Muscle of leg (tissue), 11 donors: ENCODE measurements around the gene AFAP1L2. TPM values are rescaled to one million over a fixed set of nuclear protein-coding genes. Genes with fewer than 3 reads are reported as not detected.
A peak's percentile ranks its signal among the peaks of the same experiment; 100 is the strongest.

Source experiments
- DNase-seq: peaks from one replicate; pipeline ENCODE4 v3.0.0; 2013
- H3K27ac ChIP-seq: one replicate; pipeline ENCODE4 v1.5.1; 2013; ENCODE audit warnings: mild to moderate bottlenecking, low read length, control low read depth
- H3K27me3 ChIP-seq: one replicate; pipeline ENCODE4 v1.6.1; 2013; ENCODE audit warnings: low read length; ENCODE audit not compliant: control insufficient read depth, insufficient read depth
- H3K36me3 ChIP-seq: one replicate; pipeline ENCODE4 v1.6.1; 2013; ENCODE audit warnings: low read length; ENCODE audit not compliant: control insufficient read depth, insufficient read depth
- H3K4me1 ChIP-seq: one replicate; pipeline ENCODE4 v1.6.1; 2013; ENCODE audit warnings: low read length; ENCODE audit not compliant: control insufficient read depth, insufficient read depth
- H3K4me3 ChIP-seq: one replicate; pipeline ENCODE4 v1.5.1; 2013; ENCODE audit warnings: low read length, control low read depth
- H3K9me3 ChIP-seq: replicated peaks from 2 replicates; pipeline ENCODE4 v1.6.1; 2013; ENCODE audit warnings: low read depth, low read length; ENCODE audit not compliant: control insufficient read depth
- WGBS: methylation state at CpG from one replicate; pipeline ENCODE4 v1.1.5; 2013; ENCODE audit warnings: missing lambda C conversion rate; ENCODE audit not compliant: insufficient coverage; 5-methylcytosine and 5-hydroxymethylcytosine counted together
- polyA plus RNA-seq, 8 donors: library from polyadenylated mRNA; unstranded; fragments of 120-200 nt; gene quantifications; one replicate each; pipeline versions ENCODE4 v1.2.1 to v1.2.3, GENCODE V29; 2013; ENCODE audit warnings: inconsistent platforms in 1 of 8, low replicate concordance in 1 of 8; ENCODE audit not compliant: insufficient read length in 8 of 8, insufficient read depth in 1 of 8
- total RNA-seq: library from RNA; stranded (reverse); fragments of 120-200 nt; gene quantifications from one replicate; pipeline ENCODE4 v1.2.4, GENCODE V29; 2013

The AFAP1L2 gene
- total and polyA plus RNA-seq, 9 donors: 20.7 to 53.6 (median 38.8) TPM

GRCh38 chr10:114362826-114363355, 41.4 kb downstream of the AFAP1L2 start:
- DNase-seq: peak; percentile 49
- WGBS: 78% methylated on average over 16 of the region's 16 CpGs
- H3K36me3 ChIP-seq: peaks cover 3% of the 10 kb centered on the region
- H3K9me3 ChIP-seq: no peaks in the 10 kb centered on the region
- peak overlapping the region; percentile 85 for H3K27ac ChIP-seq
- H3K27me3 ChIP-seq: no peaks in the 10 kb centered on the region
- H3K4me3 ChIP-seq: no peak overlapping the region
- H3K4me1 ChIP-seq: peaks cover 42% of the 10 kb centered on the region

DNA sequence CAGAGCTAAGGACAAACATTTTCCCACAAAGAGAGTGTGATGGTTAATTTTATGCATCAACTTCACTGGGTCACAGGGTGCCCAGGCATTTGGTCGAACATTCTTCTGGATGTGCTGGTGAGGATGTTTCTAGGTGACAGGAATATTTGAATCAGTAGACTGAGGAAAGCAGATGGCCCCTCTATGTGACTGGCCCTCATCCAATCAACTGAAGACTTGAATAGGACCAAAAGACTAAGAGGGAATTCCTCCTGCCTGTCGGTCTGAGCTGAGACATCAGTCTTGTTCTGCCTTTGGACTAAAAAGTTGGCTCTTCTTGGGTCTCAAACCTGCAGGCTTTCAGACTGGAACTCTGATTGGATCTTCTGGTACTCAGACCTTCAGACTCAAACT, 44.4 kb downstream of the AFAP1L2 start:
- Histone ChIP-seq H3K9me3 (no peaks in the 10 kb centered on the region), H3K4me3 (no peak overlapping the region), H3K4me1 (peaks cover 28% of the 10 kb centered on the region), H3K27me3 (no peaks in the 10 kb centered on the region), H3K27ac (no peak overlapping the region), H3K36me3 (no peaks in the 10 kb centered on the region)
- 63% methylated on average over 2 of the region's 2 CpGs for WGBS
- DNase-seq: no peak

- Histone ChIP-seq H3K27me3 (no peaks in the 10 kb centered on the region), H3K9me3 (no peaks in the 10 kb centered on the region), H3K4me1 (peaks cover 28% of the 10 kb centered on the region), H3K36me3 (no peaks in the 10 kb centered on the region), H3K27ac (no peak overlapping the region), H3K4me3 (no peak overlapping the region)
- 86% methylated on average over 2 of the region's 3 CpGs for WGBS
- DNase-seq: no peak
Observed at GRCh38 chr10:114359041-114359952, 45.0 kb downstream of the AFAP1L2 start.

- H3K27ac ChIP-seq: peak overlapping the region; percentile 53
- H3K27me3 ChIP-seq: no peaks in the 10 kb centered on the region
- peaks cover 15% of the 10 kb centered on the region for H3K4me1 ChIP-seq
- WGBS: no CpG with 5 or more reads among the region's 2 CpGs
- peak; percentile 53 for DNase-seq
- no peaks in the 10 kb centered on the region for H3K9me3 ChIP-seq
- H3K36me3 ChIP-seq: no peaks in the 10 kb centered on the region
- no peak overlapping the region for H3K4me3 ChIP-seq
Observed at GRCh38 chr10:114357515-114357996, 46.7 kb downstream of the AFAP1L2 start.

GRCh38 chr10:114356751-114357514, 47.4 kb downstream of the AFAP1L2 start:
- Histone ChIP-seq H3K27me3 (no peaks in the 10 kb centered on the region), H3K4me3 (no peak overlapping the region), H3K27ac (peak overlapping the region; percentile 53), H3K9me3 (no peaks in the 10 kb centered on the region), H3K36me3 (no peaks in the 10 kb centered on the region), H3K4me1 (peaks cover 11% of the 10 kb centered on the region)
- 32% methylated on average over 2 of the region's 3 CpGs for WGBS
- peak; percentile 45 for DNase-seq

DNA sequence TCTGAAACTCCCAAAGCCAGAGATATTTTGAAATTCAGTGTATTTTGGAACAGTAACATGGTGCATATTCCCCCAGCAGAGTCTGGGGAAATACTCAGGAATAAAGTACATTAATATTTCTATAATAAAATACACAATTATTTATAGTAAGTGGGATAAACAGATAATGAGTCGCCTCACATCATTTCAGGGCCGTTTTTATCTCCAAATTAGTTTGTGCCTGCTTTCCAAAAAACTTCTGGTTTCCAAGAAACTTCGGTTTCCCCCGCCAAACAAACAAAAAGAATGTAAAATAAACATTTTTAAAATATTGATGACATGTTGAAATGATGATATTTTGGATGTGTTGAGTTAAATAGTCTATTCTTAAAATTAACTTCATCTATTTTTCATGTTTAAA, 48.2 kb downstream of the AFAP1L2 start:
- no peak for DNase-seq
- WGBS: no CpG with 5 or more reads among the region's 4 CpGs
- Histone ChIP-seq H3K9me3 (no peaks in the 10 kb centered on the region), H3K36me3 (no peaks in the 10 kb centered on the region), H3K4me1 (peaks cover 8% of the 10 kb centered on the region), H3K27ac (no peak overlapping the region), H3K27me3 (no peaks in the 10 kb centered on the region), H3K4me3 (no peak overlapping the region)

DNA sequence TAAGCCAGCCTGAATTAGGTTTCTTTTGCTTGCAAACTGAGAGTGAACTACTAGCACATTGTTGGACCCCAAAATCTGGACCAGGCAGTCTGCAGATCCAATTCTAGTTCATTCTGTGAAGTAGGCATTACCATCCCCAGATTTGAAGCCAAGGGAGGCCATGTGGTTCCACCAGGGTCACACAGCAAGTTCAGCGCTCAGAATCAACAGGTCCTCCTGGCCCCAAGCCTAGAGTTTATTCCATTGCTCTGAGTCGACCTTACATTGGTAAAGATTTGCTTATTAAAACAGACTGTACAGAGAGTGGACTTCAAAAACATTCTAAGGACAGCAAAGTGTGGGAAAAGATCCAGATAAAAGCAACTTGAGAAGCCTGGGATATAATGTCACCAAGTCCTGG, 50.9 kb downstream of the AFAP1L2 start:
- no peak overlapping the region for H3K27ac ChIP-seq
- H3K27me3 ChIP-seq: no peaks in the 10 kb centered on the region
- no peaks in the 10 kb centered on the region for H3K36me3 ChIP-seq
- H3K4me3 ChIP-seq: no peak overlapping the region
- DNase-seq: no peak
- peaks cover 26% of the 10 kb centered on the region for H3K4me1 ChIP-seq
- WGBS: 90% methylated on average over 2 of the region's 2 CpGs
- H3K9me3 ChIP-seq: no peaks in the 10 kb centered on the region

DNA sequence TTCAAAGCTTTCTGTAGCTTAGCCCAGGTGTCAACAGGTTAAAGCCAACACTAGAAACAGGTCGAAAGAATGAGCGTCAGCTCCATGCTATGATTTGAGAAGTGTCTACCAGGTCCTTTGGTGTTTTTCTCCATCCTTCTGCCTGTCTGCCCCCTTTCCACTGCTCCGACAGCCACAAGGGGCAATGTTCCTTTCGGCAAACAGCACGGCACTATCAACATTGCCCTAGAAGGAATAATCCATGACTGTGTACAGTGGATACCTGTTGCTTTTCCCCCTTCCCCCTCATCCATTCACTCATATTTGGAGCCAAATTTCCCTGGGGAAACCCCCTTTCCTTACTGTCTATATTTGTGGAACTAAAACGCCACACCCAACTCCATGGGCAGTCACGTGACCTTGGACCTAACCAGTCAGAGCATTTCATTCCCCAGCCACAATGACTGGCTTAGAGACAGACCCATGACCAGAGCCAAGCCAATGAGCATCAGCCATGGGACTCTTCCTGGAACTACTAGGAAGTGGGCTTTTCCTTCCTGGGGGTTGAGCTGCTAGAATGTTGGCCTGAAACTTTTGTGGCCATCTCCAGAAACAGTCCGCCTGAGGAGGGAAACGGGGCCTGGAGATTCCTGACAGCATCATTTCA, 51.5 kb downstream of the AFAP1L2 start:
- no peaks in the 10 kb centered on the region for H3K36me3 ChIP-seq
- H3K4me1 ChIP-seq: peaks cover 26% of the 10 kb centered on the region
- DNase-seq: no peak
- no peaks in the 10 kb centered on the region for H3K27me3 ChIP-seq
- 94% methylated on average over 6 of the region's 9 CpGs for WGBS
- no peak overlapping the region for H3K27ac ChIP-seq
- H3K4me3 ChIP-seq: no peak overlapping the region
- no peaks in the 10 kb centered on the region for H3K9me3 ChIP-seq

DNA sequence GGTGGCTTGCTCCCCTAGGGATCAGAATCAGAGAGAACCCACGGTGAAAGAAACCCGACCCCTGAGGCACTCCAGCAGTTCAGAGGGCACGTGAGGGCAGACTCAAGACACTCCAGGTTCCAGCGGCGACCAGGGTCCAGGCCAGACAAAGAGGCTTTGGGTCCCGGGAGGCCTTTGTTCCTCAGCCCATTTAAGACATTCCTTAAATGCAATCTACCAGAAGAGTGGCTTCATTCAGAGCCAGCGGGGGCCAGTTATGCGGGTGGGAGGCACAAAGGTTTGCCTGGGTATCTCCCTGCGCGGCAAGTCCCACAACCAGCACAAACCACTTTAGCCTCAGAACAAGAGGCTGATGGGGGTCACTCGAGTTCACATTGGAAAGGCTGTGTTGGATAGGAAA, 53.6 kb downstream of the AFAP1L2 start:
- 67% methylated on average over 6 of the region's 11 CpGs for WGBS
- Histone ChIP-seq H3K36me3 (no peaks in the 10 kb centered on the region), H3K27ac (peak overlapping the region; percentile 70), H3K4me1 (peaks cover 28% of the 10 kb centered on the region), H3K9me3 (no peaks in the 10 kb centered on the region), H3K27me3 (no peaks in the 10 kb centered on the region), H3K4me3 (no peak overlapping the region)
- no peak for DNase-seq
